Activated T-cell treated with anti-CD3 and anti-CD28 coated beads, Interleukin-2, amount 50 U/mL, for 4 hours (primary cell): ENCODE data around the gene A1BG. TPM values are rescaled to one million over a fixed set of nuclear protein-coding genes. Genes with fewer than 3 reads are reported as not detected.
"Not testable (repeated sequence)": the region's sequence is repeated elsewhere in the genome, so short reads cannot be mapped to it uniquely, and the experiment has no call there.

Experiments
- ATAC-seq, 2 donors: fragments of 200-7000 bp; cut with Tn5 transposase; one replicate each; pipeline ENCODE4 v1.10.0; 2021
- DNase-seq: peaks from one replicate; pipeline ENCODE4 v3.0.0-alpha.2; 2020
- H3K27me3 Mint-ChIP-seq: one replicate; pipeline ENCODE4 v1.8.0; 2021; ENCODE audit warnings: low read depth, mixed read lengths
- H3K36me3 Mint-ChIP-seq: one replicate; pipeline ENCODE4 v1.8.0; 2022; ENCODE audit warnings: mixed read lengths; ENCODE audit not compliant: insufficient read depth
- H3K4me1 Mint-ChIP-seq: one replicate; pipeline ENCODE4 v1.8.0; 2021; ENCODE audit warnings: low read depth, mixed read lengths
- H3K4me3 Mint-ChIP-seq: one replicate; pipeline ENCODE4 v1.8.0; 2021; ENCODE audit warnings: mild to moderate bottlenecking, moderate library complexity, mixed read lengths
- H3K9me3 Mint-ChIP-seq: one replicate; pipeline ENCODE4 v1.8.0; 2021; ENCODE audit warnings: mixed read lengths
- total RNA-seq, 3 donors: library from RNA; stranded (reverse); gene quantifications; one replicate each; pipeline ENCODE4 v1.2.1, GENCODE V29; 2021

The A1BG gene
- total RNA-seq, 3 donors from 2014 or later, result 9.0 to 12.0 (median 11.5) TPM

DNA sequence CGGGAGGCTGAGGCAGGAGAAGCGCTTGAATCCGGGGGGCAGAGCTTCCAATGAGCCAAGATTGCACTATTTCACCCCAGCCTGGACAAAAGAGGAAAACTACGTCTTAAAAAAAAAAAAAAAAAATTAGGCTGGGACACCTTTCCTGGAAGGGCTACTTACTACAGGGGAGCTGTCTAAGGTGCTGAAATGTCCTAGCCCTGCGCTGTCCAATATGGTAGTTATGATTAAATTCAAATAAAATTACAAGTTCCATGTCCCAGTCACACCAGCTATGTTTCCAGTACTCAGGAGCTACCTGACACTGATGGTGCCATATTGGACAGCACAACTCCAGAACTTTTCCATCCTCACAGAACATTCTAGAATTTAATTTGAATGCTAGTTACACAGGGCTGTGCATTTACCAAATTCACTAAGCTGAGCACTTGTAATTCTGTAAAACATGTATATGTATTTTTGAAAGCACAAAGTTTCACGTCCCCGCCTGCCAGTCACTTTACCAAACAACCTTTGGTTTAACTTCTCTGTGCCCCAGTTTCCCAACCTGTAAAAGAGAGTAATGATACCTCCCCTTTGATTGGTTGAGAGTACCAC lies 35.7 kb downstream of the A1BG start:
- H3K36me3 Mint-ChIP-seq, result peaks cover 20% of the 10 kb centered on the region
- no peaks in the 10 kb centered on the region for H3K4me1 Mint-ChIP-seq
- DNase-seq (no peak), ATAC-seq (no peak)
- no peaks in the 10 kb centered on the region for H3K9me3 Mint-ChIP-seq
- H3K27me3 Mint-ChIP-seq, result no peaks in the 10 kb centered on the region
- no peak overlapping the region for H3K4me3 Mint-ChIP-seq

DNA sequence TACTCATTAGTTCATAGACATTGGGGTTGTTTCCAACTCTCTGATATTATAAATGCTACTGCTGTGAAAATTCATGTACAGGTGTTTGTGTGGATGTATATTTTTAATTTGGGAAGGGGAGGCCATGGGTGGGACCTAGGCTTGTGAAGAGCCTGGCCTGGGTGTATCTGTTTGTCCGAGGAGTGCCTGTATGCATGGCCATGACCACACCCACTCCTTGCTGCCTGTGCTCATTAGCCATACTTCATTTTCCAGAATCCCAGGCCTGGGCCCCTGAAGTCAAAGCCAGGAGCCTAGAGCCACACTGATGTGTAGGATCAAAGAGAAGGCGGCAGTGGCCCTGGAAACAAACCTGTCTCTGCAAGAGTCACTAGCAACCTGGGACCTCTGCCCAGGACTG lies 37.7 kb downstream of the A1BG start:
- Mint-ChIP-seq H3K9me3 (no peaks in the 10 kb centered on the region), H3K36me3 (peaks cover 33% of the 10 kb centered on the region), H3K4me1 (no peaks in the 10 kb centered on the region), H3K4me3 (no peak overlapping the region), H3K27me3 (no peaks in the 10 kb centered on the region)
- DNase-seq, result no peak
- ATAC-seq, result no peak

DNA sequence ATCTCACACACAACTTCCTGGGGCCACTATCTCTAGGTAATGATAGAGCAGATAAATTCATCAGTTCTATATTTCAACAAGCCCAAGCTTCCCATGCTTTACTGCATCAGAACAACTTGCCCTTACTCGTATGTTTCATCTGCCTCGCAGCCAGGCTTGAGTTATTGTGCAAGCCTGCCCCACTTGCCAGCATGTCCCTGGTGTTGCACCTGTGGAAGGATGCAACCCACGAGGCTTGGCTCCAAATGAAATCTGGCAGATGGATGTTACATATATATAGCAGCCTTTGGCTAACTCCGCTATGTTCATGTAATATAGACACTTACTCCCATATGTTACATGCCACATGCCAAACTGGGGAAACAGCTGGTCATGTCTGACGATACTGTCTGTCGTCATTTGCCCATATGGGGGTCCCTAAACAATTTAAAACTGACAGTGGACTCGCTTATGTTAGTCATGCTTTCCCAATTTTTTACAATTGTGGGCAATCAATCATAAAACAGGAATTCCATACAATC lies 41.9 kb downstream of the A1BG start:
- ATAC-seq (no peak), DNase-seq (no peak)
- Mint-ChIP-seq H3K27me3 (no peaks in the 10 kb centered on the region), H3K4me1 (peaks cover 28% of the 10 kb centered on the region), H3K4me3 (no peak overlapping the region), H3K9me3 (no peaks in the 10 kb centered on the region), H3K36me3 (peaks cover 59% of the 10 kb centered on the region)

DNA sequence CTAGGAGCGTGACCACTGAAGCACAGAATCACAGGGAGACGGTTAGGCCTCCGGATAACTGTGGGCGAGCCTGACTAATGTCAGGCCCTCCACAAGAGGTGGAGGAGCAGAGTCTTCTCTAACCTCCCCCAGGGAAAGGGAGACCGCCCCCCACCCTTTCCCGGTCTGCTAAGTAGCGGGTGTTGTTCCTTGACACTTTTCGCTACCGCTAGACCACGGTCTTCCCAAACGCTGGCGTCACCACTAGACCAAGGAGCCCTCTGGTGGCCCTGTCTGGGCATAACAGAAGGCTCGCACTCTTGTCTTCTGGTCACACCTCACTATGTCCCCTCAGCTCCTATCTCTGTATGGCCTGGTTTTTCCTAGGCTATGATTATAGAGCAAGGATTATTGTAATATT lies 42.6 kb downstream of the A1BG start:
- DNase-seq, H3K4me3 Mint-ChIP-seq, ATAC-seq, H3K9me3 Mint-ChIP-seq, H3K27me3 Mint-ChIP-seq: not testable (repeated sequence)
- H3K4me1 Mint-ChIP-seq, result peaks cover 35% of the 10 kb centered on the region
- H3K36me3 Mint-ChIP-seq, result peaks cover 64% of the 10 kb centered on the region

DNA sequence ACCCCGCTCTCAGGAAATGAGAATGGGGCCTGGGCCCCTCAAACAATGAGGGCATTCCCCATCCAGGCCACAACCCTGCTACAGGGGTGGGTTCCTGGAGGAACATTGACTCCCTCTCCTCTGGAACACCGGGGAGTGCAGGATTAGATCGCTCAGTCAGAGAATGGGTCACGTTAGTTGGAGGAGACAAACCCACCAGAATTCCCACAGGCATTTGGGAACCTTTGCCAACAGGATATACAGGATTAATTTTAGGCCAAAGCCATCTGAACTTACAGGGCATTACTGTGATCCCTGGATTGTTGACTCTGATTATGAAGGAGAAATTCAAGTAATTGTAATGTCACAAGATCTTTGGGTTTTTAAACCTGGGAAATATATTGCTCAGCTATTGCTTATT lies 45.6 kb downstream of the A1BG start:
- H3K36me3 Mint-ChIP-seq, result peaks cover 52% of the 10 kb centered on the region
- H3K4me1 Mint-ChIP-seq, result peaks cover 49% of the 10 kb centered on the region
- no peaks in the 10 kb centered on the region for H3K9me3 Mint-ChIP-seq
- DNase-seq (no peak), ATAC-seq (no peak)
- peak overlapping the region; percentile 31 for H3K4me3 Mint-ChIP-seq
- no peaks in the 10 kb centered on the region for H3K27me3 Mint-ChIP-seq

DNA sequence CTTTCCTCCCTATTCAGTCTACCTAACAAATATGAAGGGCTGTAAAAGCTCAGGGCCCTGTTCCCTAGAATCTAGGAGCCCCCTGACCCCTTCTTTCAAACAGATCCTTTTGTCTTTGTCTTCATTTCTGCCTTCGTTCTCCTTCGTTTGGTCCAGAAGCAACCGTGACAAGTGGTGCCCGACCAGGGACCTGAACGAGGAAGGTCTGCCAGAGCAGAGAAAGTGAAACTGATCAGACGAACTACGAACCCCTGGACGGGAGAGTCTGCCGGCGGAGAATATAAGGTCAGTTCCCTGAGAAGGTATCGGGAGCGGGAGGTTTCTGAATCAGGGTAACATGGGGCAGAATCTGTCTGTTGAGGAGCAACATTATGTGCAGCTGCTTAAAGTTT lies 47.4 kb downstream of the A1BG start:
- DNase-seq (no peak), ATAC-seq (no peak)
- no peaks in the 10 kb centered on the region for H3K27me3 Mint-ChIP-seq
- H3K4me3 Mint-ChIP-seq, result peak overlapping the region; percentile 98
- H3K9me3 Mint-ChIP-seq, result no peaks in the 10 kb centered on the region
- peaks cover 39% of the 10 kb centered on the region for H3K36me3 Mint-ChIP-seq
- H3K4me1 Mint-ChIP-seq, result peaks cover 49% of the 10 kb centered on the region

DNA sequence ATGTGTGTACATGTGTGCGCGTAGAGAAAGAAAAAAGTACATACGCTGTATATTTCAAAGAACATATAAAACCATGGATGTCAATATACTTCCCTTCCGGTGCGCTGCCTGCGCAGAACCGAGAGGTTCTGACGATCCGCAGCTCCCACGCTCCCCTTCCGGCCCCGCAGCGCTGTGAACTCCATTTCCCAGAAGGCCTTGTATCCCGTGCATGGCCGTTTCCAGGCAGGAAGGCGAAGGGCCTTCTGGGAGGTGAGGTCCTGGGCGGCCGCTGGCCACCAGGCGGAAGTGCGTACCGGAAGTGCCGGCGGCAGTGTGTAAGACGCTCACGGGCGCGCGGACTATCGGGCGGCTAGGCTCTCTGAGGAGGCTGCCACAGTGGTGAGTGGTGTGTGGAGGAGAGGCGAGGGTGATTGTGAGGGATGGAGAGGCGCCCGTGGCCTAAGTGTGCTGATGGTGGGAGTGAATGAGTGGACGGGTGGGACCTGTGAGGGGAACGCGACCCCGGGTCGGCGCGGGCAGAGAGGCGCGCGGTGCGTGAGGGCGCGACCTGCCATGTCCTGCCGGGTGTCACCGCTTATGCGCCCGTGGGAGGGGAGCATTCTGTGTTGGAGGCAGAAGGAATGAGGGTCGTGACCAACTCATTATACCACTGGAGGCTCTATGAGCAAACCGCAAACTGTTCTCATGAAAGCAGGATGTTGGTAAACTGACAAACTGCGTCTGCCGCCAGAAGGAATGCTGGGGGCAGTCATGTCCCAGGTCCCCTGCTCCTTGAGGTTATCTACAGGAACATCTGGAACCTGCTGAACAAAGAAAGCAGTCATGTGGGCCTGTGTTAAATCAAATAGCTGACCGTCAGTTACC lies 48.0 kb downstream of the A1BG start, which contains the start of gene ERVK3-1:
TSS of gene ERVK3-1 (plus strand) at position 313 of the 867 bp plus-strand sequence. CDS start 6,792 bp downstream, outside the sequence.
- Mint-ChIP-seq H3K4me3 (peak within 1 kb of the TSS; percentile 98), H3K27me3 (no peaks in the 10 kb centered on the region), H3K4me1 (peaks cover 49% of the 10 kb centered on the region), H3K36me3 (peaks cover 42% of the 10 kb centered on the region), H3K9me3 (no peaks in the 10 kb centered on the region)
- DNase-seq, result peak; percentile 88
- ATAC-seq, result peak; percentile 99

DNA sequence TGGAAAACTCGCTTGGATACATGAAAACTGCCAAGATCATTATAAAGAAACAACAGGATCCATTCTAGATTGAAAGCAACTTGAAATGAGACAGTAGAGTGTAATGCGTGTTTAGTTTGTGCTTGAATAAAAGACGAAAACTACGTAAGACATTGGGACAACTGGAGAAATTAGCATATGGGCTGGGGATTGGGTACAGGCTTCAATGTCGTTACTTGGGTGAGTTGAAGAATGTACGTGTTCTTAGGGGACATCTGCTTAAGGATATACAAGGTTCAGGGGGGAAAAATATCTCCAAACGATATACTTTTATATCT lies 48.6 kb downstream of the A1BG start:
- H3K4me3 Mint-ChIP-seq, result peak overlapping the region; percentile 98
- DNase-seq (no peak), ATAC-seq (peak in 1 of 2 donors; percentile 3)
- peaks cover 42% of the 10 kb centered on the region for H3K36me3 Mint-ChIP-seq
- H3K9me3 Mint-ChIP-seq, result no peaks in the 10 kb centered on the region
- H3K4me1 Mint-ChIP-seq, result peaks cover 48% of the 10 kb centered on the region
- H3K27me3 Mint-ChIP-seq, result no peaks in the 10 kb centered on the region

DNA sequence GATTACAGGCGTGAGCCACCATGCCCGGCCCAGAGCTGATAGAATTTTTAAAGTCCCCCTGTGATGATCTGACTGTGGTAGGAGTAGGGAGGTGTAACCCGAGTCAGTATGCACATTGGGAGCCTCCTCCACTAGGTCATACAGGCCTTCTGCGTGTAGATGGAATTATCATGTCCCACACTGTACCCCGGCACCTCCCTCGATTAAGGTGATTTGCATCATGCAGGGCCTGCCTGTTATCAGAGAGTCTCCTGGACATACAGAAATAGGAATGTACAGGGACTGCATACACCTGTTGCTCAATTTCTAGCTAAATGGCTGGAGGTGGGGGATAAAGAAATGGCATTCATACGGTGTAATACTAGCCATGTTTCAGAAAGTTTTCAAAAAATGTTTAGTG lies 49.0 kb downstream of the A1BG start:
- H3K9me3 Mint-ChIP-seq, result no peaks in the 10 kb centered on the region
- H3K4me3 Mint-ChIP-seq, result peak overlapping the region; percentile 98
- DNase-seq (no peak), ATAC-seq (no peak)
- no peaks in the 10 kb centered on the region for H3K27me3 Mint-ChIP-seq
- peaks cover 43% of the 10 kb centered on the region for H3K4me1 Mint-ChIP-seq
- peaks cover 40% of the 10 kb centered on the region for H3K36me3 Mint-ChIP-seq

DNA sequence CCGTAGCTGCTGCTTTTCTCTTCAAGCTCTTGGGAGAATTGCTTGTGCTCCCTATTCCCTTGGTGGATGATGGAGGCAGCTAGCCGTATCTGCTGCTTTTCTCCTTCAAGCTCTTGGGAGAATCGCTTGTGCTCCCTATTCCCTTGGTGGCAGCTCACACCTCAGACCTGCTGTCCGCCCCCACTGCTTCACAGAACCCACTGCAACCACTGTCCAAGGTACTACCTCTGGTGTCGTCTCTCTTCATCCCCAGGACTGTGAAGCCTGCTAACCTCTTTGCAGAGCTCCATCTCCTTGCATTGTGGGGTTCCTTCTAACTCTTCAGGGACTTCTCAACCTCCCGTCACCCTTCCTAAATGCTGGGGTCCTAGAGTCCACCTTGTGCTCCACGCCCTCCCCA lies 52.7 kb downstream of the A1BG start:
- no peak for DNase-seq
- no peaks in the 10 kb centered on the region for H3K27me3 Mint-ChIP-seq
- ATAC-seq, result no peak
- no peaks in the 10 kb centered on the region for H3K9me3 Mint-ChIP-seq
- H3K4me3 Mint-ChIP-seq, result no peak overlapping the region
- H3K36me3 Mint-ChIP-seq, result peaks cover 27% of the 10 kb centered on the region
- H3K4me1 Mint-ChIP-seq, result peaks cover 14% of the 10 kb centered on the region

DNA sequence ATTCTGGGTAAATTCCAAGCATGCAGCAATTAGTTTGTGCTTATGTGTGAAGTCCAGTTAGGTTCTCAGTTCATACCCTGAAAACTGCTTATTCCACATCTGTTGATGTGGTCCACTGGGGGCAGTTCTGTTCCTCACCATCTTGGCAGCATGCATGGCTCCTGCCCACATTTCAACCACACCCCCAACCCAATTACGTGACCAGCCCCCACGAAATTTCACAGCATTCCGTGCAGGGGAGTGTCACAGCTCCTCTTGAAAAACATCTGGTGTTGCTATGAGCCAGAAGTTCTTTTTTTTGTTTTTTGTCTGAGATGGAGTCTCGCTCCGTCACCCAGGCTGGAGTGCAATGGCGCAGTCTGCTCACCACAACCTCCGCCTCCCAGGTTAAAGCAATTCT lies 57.2 kb downstream of the A1BG start:
- peaks cover 27% of the 10 kb centered on the region for H3K9me3 Mint-ChIP-seq

More for the DNA sequence above, 57.2 kb downstream of the A1BG start:
- Mint-ChIP-seq H3K4me1 (no peaks in the 10 kb centered on the region), H3K4me3 (no peak overlapping the region), H3K36me3 (peaks cover 62% of the 10 kb centered on the region), H3K27me3 (no peaks in the 10 kb centered on the region)
- ATAC-seq (no peak), DNase-seq (no peak)

Other genes with a start within 250 kb of the A1BG start
- 1 to 10 TPM; 6.3 to 8.4 (median 7.0) TPM for gene ZNF329, start 202.7 kb downstream of the A1BG start, total RNA-seq
- gene ZNF274, start 170.4 kb downstream of the A1BG start, total RNA-seq, result 10 to 100 TPM; 17.3 to 26.6 (median 18.4) TPM
- 10 to 100 TPM; 41.6 to 43.8 (median 41.6) TPM for gene ZNF544, start 124.6 kb downstream of the A1BG start, total RNA-seq
- gene ZNF8, start 74.5 kb downstream of the A1BG start, total RNA-seq, result 1 to 10 TPM; 3.3 to 3.5 (median 3.4) TPM
- 100 to 1,000 TPM; 117 TPM for gene ERVK3-1, start 48.1 kb downstream of the A1BG start, total RNA-seq
- 1 to 10 TPM; 3.0 to 4.3 (median 3.6) TPM for gene ZSCAN22, start 26.5 kb downstream of the A1BG start, total RNA-seq
- under 1 TPM; 0.55 to 0.99 (median 0.98) TPM for gene ZNF497, start 9.3 kb upstream of the A1BG start, total RNA-seq
- gene ZNF837, start 27.5 kb upstream of the A1BG start, total RNA-seq, result 1 to 10 TPM; 1.2 to 2.1 (median 1.8) TPM
- 1,000 to 10,000 TPM; 2,106 to 2,287 (median 2,120) TPM for gene RPS5, start 33.8 kb upstream of the A1BG start, total RNA-seq
- 1 to 10 TPM; 2.5 to 3.2 (median 2.5) TPM for gene RNF225, start 42.2 kb upstream of the A1BG start, total RNA-seq
- gene ZNF584, start 55.2 kb upstream of the A1BG start, total RNA-seq, result 10 to 100 TPM; 17.8 to 20.5 (median 20.3) TPM
- 1 to 10 TPM; 1.0 to 1.8 (median 1.8) TPM for gene ZNF132, start 86.7 kb upstream of the A1BG start, total RNA-seq
- 10 to 100 TPM; 10.7 to 13.3 (median 11.3) TPM for gene ZNF324B, start 98.1 kb upstream of the A1BG start, total RNA-seq
- 10 to 100 TPM; 16.1 to 18.0 (median 16.4) TPM for gene ZNF324, start 113.6 kb upstream of the A1BG start, total RNA-seq
- 1 to 10 TPM; 5.3 to 6.4 (median 6.0) TPM for gene ZNF446, start 122.9 kb upstream of the A1BG start, total RNA-seq
- 10 to 100 TPM; 12.6 to 19.8 (median 19.5) TPM for gene SLC27A5, start 158.5 kb upstream of the A1BG start, total RNA-seq
- gene ZBTB45, start 166.3 kb upstream of the A1BG start, total RNA-seq, result 10 to 100 TPM; 15.4 to 16.7 (median 16.1) TPM
- 100 to 1,000 TPM; 850 to 963 (median 920) TPM for gene TRIM28, start 190.6 kb upstream of the A1BG start, total RNA-seq
- gene CHMP2A, start 201.6 kb upstream of the A1BG start, total RNA-seq, result 100 to 1,000 TPM; 117 to 128 (median 119) TPM
- gene UBE2M, start 205.1 kb upstream of the A1BG start, total RNA-seq, result 100 to 1,000 TPM; 138 to 155 (median 153) TPM
- gene MZF1, start 219.8 kb upstream of the A1BG start, total RNA-seq, result 10 to 100 TPM; 12.4 to 16.9 (median 12.7) TPM